BLaER1 treated with 17β-estradiol and CSF1 and Interleukin-3, amounts not matched to agents 10 nM and 100 nM (cell line): ENCODE measurements around the gene KCNAB2.

ENCODE experiments used
- H3K27ac ChIP-seq, 11 experiments: shearing (Covaris generic); formaldehyde crosslinking; 2 replicates each; pipeline ENCODE4 v1.8.1; 2022
- H3K27me3 ChIP-seq, 11 experiments: shearing (Covaris generic); formaldehyde crosslinking; 2 replicates each; pipeline ENCODE4 v1.8.1; 2022
- H3K36me3 ChIP-seq, 11 experiments: shearing (Covaris generic); formaldehyde crosslinking; 2 replicates each; pipeline ENCODE4 v1.8.1; 2022
- H3K4me1 ChIP-seq, 10 experiments: shearing (Covaris generic); formaldehyde crosslinking; 2 replicates each; pipeline ENCODE4 v1.8.1; 2022
- H3K4me2 ChIP-seq, 11 experiments: shearing (Covaris generic); formaldehyde crosslinking; 2 replicates each; pipeline ENCODE4 v1.8.1; 2022
- H3K4me3 ChIP-seq, 10 experiments: shearing (Covaris generic); formaldehyde crosslinking; 2 replicates each; pipeline ENCODE4 v1.8.1; 2022
- H3K9ac ChIP-seq, 11 experiments: shearing (Covaris generic); formaldehyde crosslinking; 2 replicates each; pipeline ENCODE4 v1.8.1; 2022
- H3K9me3 ChIP-seq, 11 experiments: shearing (Covaris generic); formaldehyde crosslinking; replicated peaks in 1 of 11; 2 replicates each; pipeline ENCODE4 v1.8.1; 2022
- H4K20me1 ChIP-seq, 11 experiments: shearing (Covaris generic); formaldehyde crosslinking; 2 replicates each; pipeline ENCODE4 v1.8.1; 2022
- Cebpa-rat ChIP-seq, 11 experiments: shearing (Covaris generic); IDR thresholded peaks; 2 replicates each; pipeline ENCODE4 v1.8.1; 2022

Gene KCNAB2

DNA sequence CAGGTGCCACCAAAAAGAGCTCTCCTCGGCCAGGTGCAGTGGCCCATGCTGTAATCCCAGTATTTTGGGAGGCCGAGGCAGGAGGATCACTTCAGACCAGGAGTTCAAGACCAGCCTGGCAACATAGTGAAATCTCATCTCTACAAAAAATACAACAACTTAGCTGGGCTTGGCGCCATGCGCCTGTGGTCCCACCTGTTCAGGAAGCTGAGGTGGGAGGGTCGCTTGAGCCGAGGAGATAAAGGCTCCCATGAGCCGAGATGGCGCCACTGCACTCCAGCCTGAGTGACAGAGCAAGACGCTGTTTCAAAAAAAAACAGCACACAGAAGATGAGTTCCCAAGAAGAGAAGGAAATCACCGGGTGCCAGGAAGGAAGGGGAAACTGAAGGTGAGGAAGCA is 67.4 kb downstream of the KCNAB2 start:
- Histone ChIP-seq H3K36me3 (no peaks in the 10 kb centered on the region), H3K4me2 (peak overlapping the region in 8 of 11 experiments; percentile 31 to 68 (median 44); a peak in 15 of 22 replicates), H3K27ac (no peak overlapping the region), H3K9ac (no peak overlapping the region), H3K27me3 (no peaks in the 10 kb centered on the region), H3K4me1 (peaks cover 5 to 35% (median 26%) of the 10 kb centered on the region in 10 experiments; a peak in 18 of 20 replicates), H3K9me3 (peaks cover 13 to 26% (median 20%) of the 10 kb centered on the region in 11 experiments; a peak in 21 of 22 replicates), H3K4me3 (no peak overlapping the region), H4K20me1 (peaks cover 0 to 10% (median 0%) of the 10 kb centered on the region in 11 experiments; a peak in 1 of 22 replicates)
- no peak for TF ChIP-seq Cebpa-rat (IDR thresholded peaks at IDR 0.05)

DNA sequence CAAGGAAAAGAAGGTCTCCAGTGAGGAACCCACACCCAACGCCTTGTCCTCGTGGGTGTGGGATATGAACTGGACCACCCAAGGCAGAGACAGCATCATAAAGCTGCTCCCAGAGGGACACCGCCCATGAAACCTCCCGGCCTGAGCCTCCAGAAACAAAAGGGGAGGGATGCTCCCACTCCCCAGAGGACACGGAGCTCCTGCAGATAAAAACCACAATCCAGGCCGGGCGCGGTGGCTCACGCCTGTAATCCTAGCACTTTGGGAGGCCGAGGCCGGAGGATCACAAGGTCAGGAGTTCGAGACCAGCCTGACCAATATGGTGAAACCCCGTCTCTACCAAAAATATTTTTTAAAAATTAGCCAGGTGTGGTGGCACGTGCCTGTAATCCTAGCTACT is 68.1 kb downstream of the KCNAB2 start:
- Histone ChIP-seq H4K20me1 (peaks cover 0 to 10% (median 0%) of the 10 kb centered on the region in 11 experiments; a peak in 1 of 22 replicates), H3K27me3 (no peaks in the 10 kb centered on the region), H3K4me1 (peaks cover 5 to 35% (median 28%) of the 10 kb centered on the region in 10 experiments; a peak in 18 of 20 replicates), H3K4me3 (no peak overlapping the region), H3K9me3 (peaks cover 13 to 29% (median 21%) of the 10 kb centered on the region in 11 experiments; a peak in 21 of 22 replicates), H3K36me3 (no peaks in the 10 kb centered on the region), H3K27ac (no peak overlapping the region), H3K9ac (no peak overlapping the region), H3K4me2 (peak overlapping the region in 6 of 11 experiments; percentile 33 to 68 (median 55); a peak in 7 of 22 replicates)
- no peak for TF ChIP-seq Cebpa-rat (IDR thresholded peaks at IDR 0.05)

DNA sequence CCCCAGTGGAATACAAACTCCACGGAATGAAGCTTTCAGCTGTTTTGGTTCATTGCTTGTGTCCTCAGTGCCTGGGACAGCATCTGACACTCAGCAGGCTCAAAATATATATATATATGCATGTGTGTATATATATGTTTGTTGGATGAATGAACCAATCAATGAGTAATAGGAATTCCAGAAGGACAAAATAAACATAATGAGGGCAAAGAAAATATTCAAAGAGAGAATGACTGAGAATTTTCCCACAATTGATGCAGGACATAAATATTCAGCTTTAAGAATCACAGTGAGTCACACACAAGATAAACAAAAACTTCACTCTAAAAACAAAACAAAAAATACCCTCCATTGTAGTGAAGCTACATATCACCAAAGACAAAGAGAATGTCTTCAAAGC is 70.4 kb downstream of the KCNAB2 start:
- H3K27ac ChIP-seq: no peak overlapping the region
- H3K9me3 ChIP-seq: peaks cover 13 to 29% (median 21%) of the 10 kb centered on the region in 11 experiments; a peak in 21 of 22 replicates
- H3K4me3 ChIP-seq: no peak overlapping the region
- no peak overlapping the region for H3K9ac ChIP-seq
- H3K4me2 ChIP-seq: peak overlapping the region in 1 of 11 experiments; percentile 37; a peak in 1 of 22 replicates
- peaks cover 0 to 28% (median 20%) of the 10 kb centered on the region in 10 experiments; a peak in 14 of 20 replicates for H3K4me1 ChIP-seq
- H4K20me1 ChIP-seq: no peaks in the 10 kb centered on the region
- TF ChIP-seq Cebpa-rat (IDR thresholded peaks at IDR 0.05): no peak
- H3K36me3 ChIP-seq: no peaks in the 10 kb centered on the region
- H3K27me3 ChIP-seq: no peaks in the 10 kb centered on the region

DNA sequence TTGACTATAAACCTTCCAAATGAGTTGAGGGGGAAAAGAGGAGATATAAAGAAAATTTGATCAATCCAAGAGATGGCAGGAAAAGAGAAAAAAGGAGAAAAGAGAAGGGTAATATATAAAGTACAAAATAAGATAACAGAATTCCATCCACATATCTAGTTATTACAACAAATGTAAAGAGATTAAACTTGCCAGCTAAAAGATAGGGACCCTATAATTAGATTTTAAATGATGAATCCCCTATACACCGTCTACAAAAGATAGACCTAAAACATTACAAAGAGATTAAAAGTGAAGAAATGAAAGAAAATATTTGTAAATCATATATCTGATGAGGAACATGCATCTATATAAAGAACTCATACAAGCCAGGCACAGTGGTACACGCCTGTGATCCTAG is 71.4 kb downstream of the KCNAB2 start:
- Histone ChIP-seq H3K36me3 (no peaks in the 10 kb centered on the region), H3K27ac (no peak overlapping the region), H3K4me2 (peak overlapping the region in 2 of 11 experiments; percentile 33 to 37; a peak in 2 of 22 replicates), H3K4me1 (peaks cover 7 to 27% (median 17%) of the 10 kb centered on the region in 10 experiments), H3K27me3 (no peaks in the 10 kb centered on the region), H3K9ac (no peak overlapping the region), H4K20me1 (no peaks in the 10 kb centered on the region), H3K4me3 (no peak overlapping the region), H3K9me3 (peaks cover 13 to 29% (median 21%) of the 10 kb centered on the region in 11 experiments; a peak in 21 of 22 replicates)
- TF ChIP-seq Cebpa-rat (IDR thresholded peaks at IDR 0.05): no peak

DNA sequence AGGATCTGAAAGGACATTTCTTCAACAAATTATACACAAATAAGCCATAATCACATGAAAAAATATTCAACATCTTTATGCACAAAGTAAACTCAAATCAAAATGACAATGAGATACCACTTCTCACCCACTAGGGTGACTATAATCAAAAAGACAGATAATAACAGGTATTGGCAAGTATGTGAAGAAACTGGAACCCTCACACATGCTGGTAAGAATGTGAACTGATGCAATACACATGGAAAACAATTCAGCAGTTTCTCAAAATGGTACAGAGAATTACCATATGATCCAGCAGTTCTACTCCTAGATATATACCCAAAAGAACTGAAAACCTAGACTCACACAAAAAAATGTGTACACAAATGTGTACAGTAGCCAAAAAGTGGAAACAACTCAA is 71.9 kb downstream of the KCNAB2 start:
- no peak overlapping the region for H3K4me3 ChIP-seq
- peaks cover 10 to 28% (median 18%) of the 10 kb centered on the region in 10 experiments for H3K4me1 ChIP-seq
- H4K20me1 ChIP-seq: no peaks in the 10 kb centered on the region
- no peak overlapping the region for H3K4me2 ChIP-seq
- no peak overlapping the region for H3K9ac ChIP-seq
- no peaks in the 10 kb centered on the region for H3K27me3 ChIP-seq
- no peak for TF ChIP-seq Cebpa-rat (IDR thresholded peaks at IDR 0.05)
- H3K27ac ChIP-seq: no peak overlapping the region
- no peaks in the 10 kb centered on the region for H3K36me3 ChIP-seq
- peaks cover 13 to 29% (median 21%) of the 10 kb centered on the region in 11 experiments; a peak in 21 of 22 replicates for H3K9me3 ChIP-seq

DNA sequence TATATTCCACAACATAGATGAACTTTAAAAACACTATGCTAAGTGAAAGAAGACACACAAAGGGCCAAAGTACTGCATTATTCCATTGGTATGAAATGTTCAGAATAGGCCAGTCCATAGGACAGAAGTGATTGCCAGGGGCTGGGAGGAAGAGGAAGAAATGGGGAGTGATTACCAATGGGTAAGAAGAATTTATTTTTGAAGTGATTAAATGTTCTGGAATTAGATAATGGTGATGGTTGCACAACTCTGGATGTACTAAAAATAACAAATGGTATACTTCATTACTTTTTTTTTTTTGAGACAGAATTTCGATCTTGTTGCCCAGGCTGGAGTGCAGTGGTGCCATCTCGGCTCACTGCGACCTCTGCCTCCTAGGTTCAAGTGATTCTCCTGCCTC is 72.7 kb downstream of the KCNAB2 start:
- H4K20me1 ChIP-seq: no peaks in the 10 kb centered on the region

DNA sequence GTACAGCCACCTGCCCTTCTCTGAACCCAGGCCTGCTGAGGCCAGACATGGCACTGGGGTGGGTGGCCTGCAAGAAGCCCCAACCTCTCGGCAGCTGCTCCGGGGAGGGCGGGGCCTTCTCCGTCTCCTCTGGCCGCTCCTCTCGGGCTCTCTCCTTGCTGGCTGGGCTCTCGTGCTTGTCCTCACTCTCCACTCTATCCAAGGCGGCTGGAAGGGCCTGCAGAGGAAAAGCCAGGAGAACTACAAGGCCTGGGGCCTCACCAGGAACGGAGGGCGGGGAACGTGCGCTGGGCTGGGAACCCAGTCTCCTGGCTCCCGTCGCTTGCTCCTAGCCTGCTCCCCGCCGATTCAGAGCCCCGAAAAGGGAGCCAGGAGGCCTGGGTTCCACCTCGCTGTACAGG is 75.3 kb downstream of the KCNAB2 start:
- H3K4me2 ChIP-seq: no peak overlapping the region
- peak overlapping the region in 1 of 11 experiments; percentile 13; a peak in 1 of 22 replicates for H3K27ac ChIP-seq
- H4K20me1 ChIP-seq: no peaks in the 10 kb centered on the region
- no peaks in the 10 kb centered on the region for H3K36me3 ChIP-seq
- no peak for TF ChIP-seq Cebpa-rat (IDR thresholded peaks at IDR 0.05)
- H3K9me3 ChIP-seq: peaks cover 11 to 19% (median 16%) of the 10 kb centered on the region in 11 experiments; a peak in 20 of 22 replicates
- peaks cover 19 to 55% (median 36%) of the 10 kb centered on the region in 10 experiments for H3K4me1 ChIP-seq
- no peak overlapping the region for H3K4me3 ChIP-seq
- H3K27me3 ChIP-seq: no peaks in the 10 kb centered on the region
- H3K9ac ChIP-seq: no peak overlapping the region

More for the DNA sequence above, 72.7 kb downstream of the KCNAB2 start:
- no peak overlapping the region for H3K27ac ChIP-seq
- H3K4me3 ChIP-seq: no peak overlapping the region
- H3K36me3 ChIP-seq: no peaks in the 10 kb centered on the region
- H3K4me1 ChIP-seq: peaks cover 8 to 29% (median 22%) of the 10 kb centered on the region in 10 experiments
- H3K9ac ChIP-seq: no peak overlapping the region
- H3K4me2 ChIP-seq: 0 out of 22 replicates have a peak overlapping the region, but pooled peaks of 2 of the 11 experiments have one; percentile 23 to 31
- no peak for TF ChIP-seq Cebpa-rat (IDR thresholded peaks at IDR 0.05)
- H3K27me3 ChIP-seq: no peaks in the 10 kb centered on the region
- peaks cover 13 to 29% (median 21%) of the 10 kb centered on the region in 11 experiments; a peak in 21 of 22 replicates for H3K9me3 ChIP-seq

DNA sequence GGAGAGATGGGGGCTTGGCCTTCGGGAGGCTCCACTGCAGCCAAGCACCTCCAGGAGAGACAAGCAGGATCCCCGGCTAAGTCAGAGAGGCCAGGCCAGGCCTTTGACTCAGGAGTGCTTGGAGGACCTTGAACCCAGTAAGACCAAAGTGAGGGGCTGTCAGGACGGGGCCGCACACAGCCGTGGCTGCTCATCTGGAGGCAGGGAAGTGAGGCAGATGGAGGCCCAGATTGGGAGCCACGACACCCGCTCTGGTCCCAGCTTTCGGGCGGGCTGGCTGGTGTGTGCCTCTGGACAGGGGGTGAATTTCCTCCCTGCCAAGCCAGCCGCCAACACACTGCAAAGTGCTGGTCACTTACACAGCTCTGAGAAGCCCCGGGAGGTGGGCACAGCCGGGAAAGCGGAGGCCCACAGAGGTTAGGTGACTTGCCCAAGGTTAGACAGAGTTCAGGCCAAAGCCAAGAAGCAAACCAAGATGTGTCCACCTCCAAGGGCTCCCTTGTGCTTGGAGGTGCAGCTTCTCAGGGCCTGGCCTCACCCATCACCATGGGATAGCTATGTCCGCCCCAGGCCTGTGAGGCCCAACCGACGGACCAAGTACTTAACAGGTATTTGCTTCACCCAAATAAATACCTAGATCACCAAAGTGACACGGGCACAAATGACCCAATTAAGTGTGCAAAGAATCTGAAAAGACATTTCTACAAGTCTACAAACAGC is 76.1 kb downstream of the KCNAB2 start:
- H3K36me3 ChIP-seq: no peaks in the 10 kb centered on the region
- H3K27ac ChIP-seq: 0 out of 22 replicates have a peak overlapping the region, but pooled peaks of 3 of the 11 experiments have one; percentile 15 to 26 (median 16)
- H4K20me1 ChIP-seq: no peaks in the 10 kb centered on the region
- H3K9me3 ChIP-seq: peaks cover 11 to 18% (median 14%) of the 10 kb centered on the region in 11 experiments; a peak in 20 of 22 replicates
- no peaks in the 10 kb centered on the region for H3K27me3 ChIP-seq
- H3K4me1 ChIP-seq: peaks cover 27 to 62% (median 43%) of the 10 kb centered on the region in 10 experiments
- no peak overlapping the region for H3K9ac ChIP-seq
- no peak overlapping the region for H3K4me3 ChIP-seq
- no peak for TF ChIP-seq Cebpa-rat (IDR thresholded peaks at IDR 0.05)
- peak overlapping the region in 7 of 11 experiments; percentile 21 to 80 (median 77); a peak in 10 of 22 replicates for H3K4me2 ChIP-seq

DNA sequence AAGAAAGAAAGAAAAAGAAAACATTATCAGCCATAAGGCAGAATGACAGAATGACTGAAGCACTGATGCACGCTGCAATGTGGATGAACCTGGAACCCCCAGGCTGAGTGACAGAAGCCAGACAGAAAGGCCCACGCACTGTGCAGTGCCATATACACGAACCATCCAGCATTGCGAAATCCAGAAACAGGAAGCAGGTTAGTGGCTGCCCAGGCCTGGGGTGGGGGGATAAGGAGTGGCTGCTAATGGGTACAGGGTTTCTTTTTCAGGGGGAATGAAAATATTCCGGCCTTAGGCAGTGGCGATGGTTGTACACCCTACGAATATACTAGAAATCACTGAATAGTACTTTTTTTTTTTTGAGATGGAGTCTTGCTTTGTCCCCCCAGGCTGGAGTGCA is 77.4 kb downstream of the KCNAB2 start:
- no peaks in the 10 kb centered on the region for H3K27me3 ChIP-seq

More for the DNA sequence above, 77.4 kb downstream of the KCNAB2 start:
- Histone ChIP-seq H3K27ac (peak overlapping the region in 5 of 11 experiments; percentile 31 to 45 (median 43); a peak in 7 of 22 replicates), H4K20me1 (no peaks in the 10 kb centered on the region), H3K4me1 (peaks cover 35 to 72% (median 53%) of the 10 kb centered on the region in 10 experiments), H3K9me3 (peaks cover 0 to 6% (median 2%) of the 10 kb centered on the region in 11 experiments; a peak in 14 of 22 replicates), H3K4me3 (peak overlapping the region in 2 of 10 experiments; percentile 1 to 6; a peak in 2 of 20 replicates), H3K9ac (peak overlapping the region in 1 of 11 experiments; percentile 26; a peak in 1 of 22 replicates), H3K36me3 (no peaks in the 10 kb centered on the region), H3K4me2 (peak overlapping the region; percentile 21 to 80 (median 73))
- peak; percentile 69 to 94 (median 87); a peak in 20 of 22 replicates for TF ChIP-seq Cebpa-rat (IDR thresholded peaks at IDR 0.05)
